Inflammatory macrophage treated with lipopolysaccharide for 4 hours (primary cell): Measurements from ENCODE around the gene PHLDB2.
A peak's percentile ranks its signal among the peaks of the same experiment; 100 is the strongest.

Experiments used
- DNase-seq: peaks from one replicate; pipeline ENCODE4 v3.0.0-alpha.2; 2020

Gene PHLDB2

GRCh38 chr3:111929484-111929883 lies 70.4 kb downstream of the PHLDB2 start:
- DNase-seq: no peak

- no peak for DNase-seq
Observed at GRCh38 chr3:111932946-111933345, 73.9 kb downstream of the PHLDB2 start.

GRCh38 chr3:111936191-111936841 lies 77.3 kb downstream of the PHLDB2 start:
- DNase-seq: no peak

GRCh38 chr3:111936967-111937366 lies 77.9 kb downstream of the PHLDB2 start:
- DNase-seq: no peak

- DNase-seq: no peak
Observed at GRCh38 chr3:111937871-111938270, 78.8 kb downstream of the PHLDB2 start.

GRCh38 chr3:111939873-111940272 lies 80.8 kb downstream of the PHLDB2 start:
- DNase-seq: no peak

- no peak for DNase-seq
Observed at GRCh38 chr3:111943533-111943932, 84.5 kb downstream of the PHLDB2 start.

GRCh38 chr3:111944372-111944771 lies 85.3 kb downstream of the PHLDB2 start:
- peak; percentile 38 for DNase-seq

- no peak for DNase-seq
Observed at GRCh38 chr3:111947231-111947630, 88.2 kb downstream of the PHLDB2 start.

GRCh38 chr3:111948786-111949185 lies 89.7 kb downstream of the PHLDB2 start:
- DNase-seq: no peak

- DNase-seq: no peak
Observed at GRCh38 chr3:111949712-111950111, 90.6 kb downstream of the PHLDB2 start.

- no peak for DNase-seq
Observed at GRCh38 chr3:111951032-111951431, 92.0 kb downstream of the PHLDB2 start.

GRCh38 chr3:111952086-111952485 lies 93.0 kb downstream of the PHLDB2 start:
- DNase-seq: no peak

- no peak for DNase-seq
Observed at GRCh38 chr3:111952866-111953450, 93.9 kb downstream of the PHLDB2 start.

- DNase-seq: no peak
Observed at GRCh38 chr3:111954228-111954990, 95.3 kb downstream of the PHLDB2 start.

GRCh38 chr3:111955876-111956275 lies 96.8 kb downstream of the PHLDB2 start:
- no peak for DNase-seq

- no peak for DNase-seq
Observed at GRCh38 chr3:111956449-111956848, 97.4 kb downstream of the PHLDB2 start.

- DNase-seq: no peak
Observed at GRCh38 chr3:111956995-111957734, 98.1 kb downstream of the PHLDB2 start.

- no peak for DNase-seq
Observed at GRCh38 chr3:111961461-111962164, 102.5 kb downstream of the PHLDB2 start.

GRCh38 chr3:111963424-111963823 lies 104.4 kb downstream of the PHLDB2 start:
- peak; percentile 90 for DNase-seq

GRCh38 chr3:111965484-111965883 lies 106.4 kb downstream of the PHLDB2 start:
- DNase-seq: no peak

GRCh38 chr3:111967068-111967467 lies 108.0 kb downstream of the PHLDB2 start:
- peak; percentile 39 for DNase-seq
